ENCODE results near the gene FTCDNL1. TPM values are rescaled to one million over a fixed set of nuclear protein-coding genes. Genes with fewer than 3 reads are reported as not detected.

FTCDNL1 gene
- polyA plus RNA-seq, 2 of the 4 experiments (the other 2 are of a cell fraction), result 2.1 to 5.2 TPM

DNA sequence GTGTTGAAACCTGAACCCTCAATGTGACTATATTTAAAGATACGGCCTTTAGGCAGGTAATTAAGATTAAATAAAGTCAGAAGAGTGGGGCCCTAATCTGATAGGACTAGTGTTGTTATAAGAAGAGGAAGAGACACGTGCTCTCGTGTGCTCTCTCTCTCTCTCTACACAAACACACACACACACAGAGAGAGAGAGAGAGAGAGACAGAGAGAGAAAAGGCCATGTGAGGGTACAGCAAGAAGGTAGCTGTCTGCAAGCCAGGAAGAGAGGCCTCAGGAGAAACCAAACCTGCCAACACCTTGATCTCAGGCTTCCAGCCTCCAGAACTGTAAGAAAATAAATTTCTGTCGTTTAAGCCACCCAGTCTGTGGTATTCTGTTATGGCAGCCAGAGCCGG is 106.7 kb downstream of the FTCDNL1 start:
- Histone ChIP-seq H3K9me3 (no peaks in the 10 kb centered on the region), H3K4me3 (no peak overlapping the region), H3K27ac (no peak overlapping the region), H3K4me1 (peaks cover 8% of the 10 kb centered on the region), H3K4me2 (no peak overlapping the region)
- ChIA-PET POLR2A (no interaction called here), CTCF (interaction anchor here (0.9 kb wide), 1 partner anchor 281 kb away, joined by 3 read pairs; no protein-coding TSS in a partner anchor)
- DNase-seq (ENCODE audit: low read depth in 1 of 2, low spot score in 1 of 2) (no peak), FAIRE-seq (no peak), ATAC-seq (no peak)
- TF ChIP-seq ZC3H11A (IDR thresholded peaks at IDR 0.05) (no peak), CHD2 (IDR thresholded peaks at IDR 0.05; ENCODE audit: low read length, partially characterized antibody) (no peak), ESRRA (IDR thresholded peaks at IDR 0.05; ENCODE audit: borderline replicate concordance, low read length) (no peak), POLR2AphosphoS2 (conservative IDR thresholded peaks at IDR 0.05; ENCODE audit: low read length) (no peak), ZSCAN20 (CRISPR knock-in tag; IDR thresholded peaks at IDR 0.05) (no peak), NR3C1 (IDR thresholded peaks at IDR 0.05) (no peak), HOXA7 (CRISPR knock-in tag; IDR thresholded peaks at IDR 0.05) (no peak), EHMT2 (IDR thresholded peaks at IDR 0.05; ENCODE audit: low read depth) (no peak), HEYL (CRISPR knock-in tag; IDR thresholded peaks at IDR 0.05) (no peak), JUNB (IDR thresholded peaks at IDR 0.05) (no peak)
- TF ChIP-seq, protein P1, sequence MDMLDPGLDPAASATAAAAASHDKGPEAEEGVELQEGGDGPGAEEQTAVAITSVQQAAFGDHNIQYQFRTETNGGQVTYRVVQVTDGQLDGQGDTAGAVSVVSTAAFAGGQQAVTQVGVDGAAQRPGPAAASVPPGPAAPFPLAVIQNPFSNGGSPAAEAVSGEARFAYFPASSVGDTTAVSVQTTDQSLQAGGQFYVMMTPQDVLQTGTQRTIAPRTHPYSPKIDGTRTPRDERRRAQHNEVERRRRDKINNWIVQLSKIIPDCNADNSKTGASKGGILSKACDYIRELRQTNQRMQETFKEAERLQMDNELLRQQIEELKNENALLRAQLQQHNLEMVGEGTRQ (IDR thresholded peaks at IDR 0.05), result no peak
- TF ChIP-seq, protein P2, sequence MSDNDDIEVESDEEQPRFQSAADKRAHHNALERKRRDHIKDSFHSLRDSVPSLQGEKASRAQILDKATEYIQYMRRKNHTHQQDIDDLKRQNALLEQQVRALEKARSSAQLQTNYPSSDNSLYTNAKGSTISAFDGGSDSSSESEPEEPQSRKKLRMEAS (IDR thresholded peaks at IDR 0.05), result no peak
- TF ChIP-seq, protein P3, sequence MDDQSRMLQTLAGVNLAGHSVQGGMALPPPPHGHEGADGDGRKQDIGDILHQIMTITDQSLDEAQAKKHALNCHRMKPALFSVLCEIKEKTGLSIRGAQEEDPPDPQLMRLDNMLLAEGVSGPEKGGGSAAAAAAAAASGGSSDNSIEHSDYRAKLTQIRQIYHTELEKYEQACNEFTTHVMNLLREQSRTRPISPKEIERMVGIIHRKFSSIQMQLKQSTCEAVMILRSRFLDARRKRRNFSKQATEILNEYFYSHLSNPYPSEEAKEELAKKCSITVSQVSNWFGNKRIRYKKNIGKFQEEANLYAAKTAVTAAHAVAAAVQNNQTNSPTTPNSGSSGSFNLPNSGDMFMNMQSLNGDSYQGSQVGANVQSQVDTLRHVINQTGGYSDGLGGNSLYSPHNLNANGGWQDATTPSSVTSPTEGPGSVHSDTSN (IDR thresholded peaks at IDR 0.05), result no peak
- 51% methylated on average over 5 of the region's 5 CpGs for WGBS (ENCODE audit: missing lambda C conversion rate)

DNA sequence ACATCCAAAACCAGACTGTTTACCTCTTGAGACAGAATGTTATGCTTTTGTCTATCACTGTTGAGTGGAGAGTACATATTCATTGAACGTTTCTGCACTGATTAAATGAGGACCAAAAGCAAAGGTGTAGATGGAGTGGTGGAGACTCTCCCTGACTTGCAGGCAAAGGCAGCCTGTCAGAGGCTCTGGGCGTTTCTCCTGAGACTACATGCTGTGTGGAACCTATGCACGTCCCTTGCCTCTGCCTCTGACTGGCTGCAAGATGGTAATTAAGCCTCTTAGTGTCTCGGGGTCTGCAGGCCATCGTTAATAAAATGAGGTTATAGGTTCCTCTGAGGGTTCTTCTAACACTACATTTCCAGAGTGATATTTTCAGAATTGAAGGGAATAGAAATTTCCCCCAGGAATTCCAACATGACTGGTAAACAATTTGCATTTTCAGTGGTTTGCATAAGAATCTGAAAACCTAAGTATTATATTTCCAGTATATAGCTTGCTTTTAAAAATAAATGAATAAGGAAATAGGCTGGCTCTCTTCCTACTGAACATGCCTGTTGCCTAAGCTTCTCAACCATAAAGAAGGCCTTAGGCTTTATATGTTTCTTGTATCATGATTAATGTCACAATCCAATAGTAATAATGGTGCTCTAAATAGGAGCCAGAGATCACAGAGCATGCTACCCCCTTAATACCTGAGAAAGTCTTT is 107.4 kb downstream of the FTCDNL1 start:
- Histone ChIP-seq H3K4me1 (peaks cover 15% of the 10 kb centered on the region), H3K4me3 (no peak overlapping the region), H3K4me2 (no peak overlapping the region), H3K9me3 (no peaks in the 10 kb centered on the region), H3K27ac (no peak overlapping the region)
- POLR2A ChIA-PET, result no interaction called here
- CTCF ChIA-PET, result interaction anchor here (0.9 kb wide), 1 partner anchor 38 kb away, joined by 3 read pairs; no protein-coding TSS in a partner anchor
- WGBS (ENCODE audit: missing lambda C conversion rate), result 3% methylated on average over 5 of the region's 5 CpGs
- DNase-seq (ENCODE audit: low read depth in 1 of 2, low spot score in 1 of 2) (no peak), FAIRE-seq (no peak), ATAC-seq (no peak)
- TF ChIP-seq CEBPB (IDR thresholded peaks at IDR 0.05) (no peak), ZNF302 (CRISPR knock-in tag; IDR thresholded peaks at IDR 0.05) (no peak), RCOR1 (IDR thresholded peaks at IDR 0.05; ENCODE audit: low read depth, low read length) (no peak), ESRRA (IDR thresholded peaks at IDR 0.05; ENCODE audit: borderline replicate concordance, low read length) (no peak), EHMT2 (IDR thresholded peaks at IDR 0.05; ENCODE audit: low read depth) (no peak), POLR2A (IDR thresholded peaks at IDR 0.05; ENCODE audit: low read length) (no peak), FOSB (CRISPR knock-in tag; IDR thresholded peaks at IDR 0.05) (no peak)
- TF ChIP-seq, protein P1 (IDR thresholded peaks at IDR 0.05), result no peak

DNA sequence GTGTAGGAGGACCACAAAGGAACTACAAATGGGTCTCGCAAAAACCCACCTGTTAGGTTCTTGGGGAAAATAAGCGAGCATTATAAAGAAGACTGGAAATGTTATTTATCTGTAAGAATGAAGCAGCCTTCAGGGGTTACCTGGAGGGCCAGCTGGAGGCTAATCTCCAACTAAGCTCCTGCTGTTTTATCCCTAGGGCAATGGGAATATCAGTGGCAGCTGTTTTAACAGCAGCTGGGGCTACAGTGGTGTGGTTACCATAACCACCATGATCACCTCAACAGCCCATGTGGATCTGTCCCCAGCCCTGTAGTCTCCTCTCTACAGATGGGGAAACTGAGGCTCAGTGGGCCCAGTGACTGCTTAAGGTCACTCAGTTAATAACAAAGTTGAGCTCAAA is 108.1 kb downstream of the FTCDNL1 start:
- Histone ChIP-seq H3K9me3 (no peaks in the 10 kb centered on the region), H3K4me1 (peaks cover 22% of the 10 kb centered on the region), H3K4me3 (no peak overlapping the region), H3K4me2 (no peak overlapping the region), H3K27ac (no peak overlapping the region)
- no peak for FAIRE-seq
- ChIA-PET CTCF (interaction anchor here (0.9 kb wide), 1 partner anchor 38 kb away, joined by 3 read pairs; no protein-coding TSS in a partner anchor), POLR2A (no interaction called here)
- DNase-seq (ENCODE audit: low read depth in 1 of 2, low spot score in 1 of 2), result no peak
- ATAC-seq, result no peak
- 72% methylated on average over 2 of the region's 2 CpGs for WGBS (ENCODE audit: missing lambda C conversion rate)
- no peak for TF ChIP-seq POLR2A (IDR thresholded peaks at IDR 0.05; ENCODE audit: low read length)
- TF ChIP-seq EP300 (IDR thresholded peaks at IDR 0.05), result no peak
- TF ChIP-seq, protein P4, sequence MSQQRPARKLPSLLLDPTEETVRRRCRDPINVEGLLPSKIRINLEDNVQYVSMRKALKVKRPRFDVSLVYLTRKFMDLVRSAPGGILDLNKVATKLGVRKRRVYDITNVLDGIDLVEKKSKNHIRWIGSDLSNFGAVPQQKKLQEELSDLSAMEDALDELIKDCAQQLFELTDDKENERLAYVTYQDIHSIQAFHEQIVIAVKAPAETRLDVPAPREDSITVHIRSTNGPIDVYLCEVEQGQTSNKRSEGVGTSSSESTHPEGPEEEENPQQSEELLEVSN (IDR thresholded peaks at IDR 0.05; ENCODE audit: borderline replicate concordance, low read depth), result no peak

Data from A549 (cell line).